ENCODE measurements around the gene KDR.

Gene KDR

GRCh38 chr4:55096619-55097018 is 28.8 kb downstream of the KDR start:
- H3K4me2 ChIP-seq (ENCODE audit: low read depth, low read length, poor library complexity, severe bottlenecking): no peak overlapping the region
- no peaks in the 10 kb centered on the region for H3K27me3 ChIP-seq (ENCODE audit: low read length)
- no peaks in the 10 kb centered on the region for H3K79me2 ChIP-seq (ENCODE audit: insufficient read depth, low read length)
- H2AFZ ChIP-seq (ENCODE audit: low read depth, low read length, severe bottlenecking): no peak overlapping the region
- H3K9me2 ChIP-seq (replicated peaks; ENCODE audit: insufficient read depth, low read length): no peaks in the 10 kb centered on the region
- H3F3A ChIP-seq (ENCODE audit: insufficient read depth): no peaks in the 10 kb centered on the region
- H3K9ac ChIP-seq (ENCODE audit: low read length): no peak overlapping the region
- H3K36me3 ChIP-seq (ENCODE audit: low read length): no peaks in the 10 kb centered on the region
- no peak overlapping the region for H3K27ac ChIP-seq (ENCODE audit: low read depth, low read length)
- TF ChIP-seq CTCF (IDR thresholded peaks at IDR 0.05; ENCODE audit: insufficient read depth, low read length, poor library complexity, severe bottlenecking): no peak
- no peak for TF ChIP-seq EZH2phosphoT487 (conservative IDR thresholded peaks at IDR 0.05; ENCODE audit: low read length)
- no peak overlapping the region for H3K4me3 ChIP-seq (ENCODE audit: insufficient read depth, low read length, poor library complexity, severe bottlenecking)
- no peaks in the 10 kb centered on the region for H4K20me1 ChIP-seq (ENCODE audit: low read depth, low read length)
- H3K9me3 ChIP-seq (ENCODE audit: insufficient read depth, low read length): no peaks in the 10 kb centered on the region

- H3K9ac ChIP-seq (ENCODE audit: low read length): no peak overlapping the region
- no peaks in the 10 kb centered on the region for H3K9me2 ChIP-seq (replicated peaks; ENCODE audit: insufficient read depth, low read length)
- H3F3A ChIP-seq (ENCODE audit: insufficient read depth): no peaks in the 10 kb centered on the region
- H3K27me3 ChIP-seq (ENCODE audit: low read length): no peaks in the 10 kb centered on the region
- no peak overlapping the region for H3K27ac ChIP-seq (ENCODE audit: low read depth, low read length)
- TF ChIP-seq CTCF (IDR thresholded peaks at IDR 0.05; ENCODE audit: insufficient read depth, low read length, poor library complexity, severe bottlenecking) (no peak), EZH2phosphoT487 (conservative IDR thresholded peaks at IDR 0.05; ENCODE audit: low read length) (no peak)
- no peak overlapping the region for H3K4me3 ChIP-seq (ENCODE audit: insufficient read depth, low read length, poor library complexity, severe bottlenecking)
- no peak overlapping the region for H2AFZ ChIP-seq (ENCODE audit: low read depth, low read length, severe bottlenecking)
- no peaks in the 10 kb centered on the region for H3K79me2 ChIP-seq (ENCODE audit: insufficient read depth, low read length)
- no peaks in the 10 kb centered on the region for H3K9me3 ChIP-seq (ENCODE audit: insufficient read depth, low read length)
- H4K20me1 ChIP-seq (ENCODE audit: low read depth, low read length): no peaks in the 10 kb centered on the region
- no peak overlapping the region for H3K4me2 ChIP-seq (ENCODE audit: low read depth, low read length, poor library complexity, severe bottlenecking)
- H3K36me3 ChIP-seq (ENCODE audit: low read length): no peaks in the 10 kb centered on the region
Measured at GRCh38 chr4:55096045-55096444, 29.4 kb downstream of the KDR start.

- Histone ChIP-seq H3K9me2 (replicated peaks; ENCODE audit: insufficient read depth, low read length) (no peaks in the 10 kb centered on the region), H3K36me3 (ENCODE audit: low read length) (no peaks in the 10 kb centered on the region), H3F3A (ENCODE audit: insufficient read depth) (no peaks in the 10 kb centered on the region), H2AFZ (ENCODE audit: low read depth, low read length, severe bottlenecking) (no peak overlapping the region), H3K79me2 (ENCODE audit: insufficient read depth, low read length) (no peaks in the 10 kb centered on the region), H3K27me3 (ENCODE audit: low read length) (no peaks in the 10 kb centered on the region), H3K9ac (ENCODE audit: low read length) (no peak overlapping the region), H3K9me3 (ENCODE audit: insufficient read depth, low read length) (no peaks in the 10 kb centered on the region), H3K4me3 (ENCODE audit: insufficient read depth, low read length, poor library complexity, severe bottlenecking) (no peak overlapping the region), H3K4me2 (ENCODE audit: low read depth, low read length, poor library complexity, severe bottlenecking) (no peak overlapping the region), H3K27ac (ENCODE audit: low read depth, low read length) (no peak overlapping the region), H4K20me1 (ENCODE audit: low read depth, low read length) (no peaks in the 10 kb centered on the region)
- no peak for TF ChIP-seq EZH2phosphoT487 (conservative IDR thresholded peaks at IDR 0.05; ENCODE audit: low read length)
Measured at GRCh38 chr4:55092504-55092903, 32.9 kb downstream of the KDR start.

- Histone ChIP-seq H3K36me3 (ENCODE audit: low read length) (no peaks in the 10 kb centered on the region), H2AFZ (ENCODE audit: low read depth, low read length, severe bottlenecking) (no peak overlapping the region), H3K9me3 (ENCODE audit: insufficient read depth, low read length) (no peaks in the 10 kb centered on the region), H4K20me1 (ENCODE audit: low read depth, low read length) (no peaks in the 10 kb centered on the region), H3K4me2 (ENCODE audit: low read depth, low read length, poor library complexity, severe bottlenecking) (no peak overlapping the region), H3K9ac (ENCODE audit: low read length) (no peak overlapping the region), H3K79me2 (ENCODE audit: insufficient read depth, low read length) (no peaks in the 10 kb centered on the region), H3K27ac (ENCODE audit: low read depth, low read length) (no peak overlapping the region), H3K9me2 (replicated peaks; ENCODE audit: insufficient read depth, low read length) (no peaks in the 10 kb centered on the region), H3K4me3 (ENCODE audit: insufficient read depth, low read length, poor library complexity, severe bottlenecking) (no peak overlapping the region), H3K27me3 (ENCODE audit: low read length) (no peaks in the 10 kb centered on the region), H3F3A (ENCODE audit: insufficient read depth) (no peaks in the 10 kb centered on the region)
- no peak for TF ChIP-seq CTCF (IDR thresholded peaks at IDR 0.05; ENCODE audit: insufficient read depth, low read length, poor library complexity, severe bottlenecking)
- TF ChIP-seq EZH2phosphoT487 (conservative IDR thresholded peaks at IDR 0.05; ENCODE audit: low read length): no peak
Measured at GRCh38 chr4:55089916-55090315, 35.5 kb downstream of the KDR start.

All from SU-DHL-6 (cell line).